SIG-M5 (cell line): ENCODE results near the gene IPMK.
"Not testable (repeated sequence)": the region's sequence is repeated elsewhere in the genome, so short reads cannot be mapped to it uniquely, and the experiment has no call there.

Source experiments
- DNase-seq: peaks from one replicate; lab custom pipeline; 2025; lab: John Stamatoyannopoulos, UW

Gene IPMK

GRCh38 chr10:58220769-58221451 lies 46.8 kb downstream of the IPMK start:
- no peak for DNase-seq

- DNase-seq = no peak
Observed at GRCh38 chr10:58219875-58220274, 47.8 kb downstream of the IPMK start.

- no peak for DNase-seq
Observed at GRCh38 chr10:58217612-58218011, 50.1 kb downstream of the IPMK start.

GRCh38 chr10:58212622-58213021 lies 55.1 kb downstream of the IPMK start:
- DNase-seq = no peak

- no peak for DNase-seq
Observed at GRCh38 chr10:58210160-58210559, 57.5 kb downstream of the IPMK start.

GRCh38 chr10:58209669-58210068 lies 58.0 kb downstream of the IPMK start:
- no peak for DNase-seq

DNA sequence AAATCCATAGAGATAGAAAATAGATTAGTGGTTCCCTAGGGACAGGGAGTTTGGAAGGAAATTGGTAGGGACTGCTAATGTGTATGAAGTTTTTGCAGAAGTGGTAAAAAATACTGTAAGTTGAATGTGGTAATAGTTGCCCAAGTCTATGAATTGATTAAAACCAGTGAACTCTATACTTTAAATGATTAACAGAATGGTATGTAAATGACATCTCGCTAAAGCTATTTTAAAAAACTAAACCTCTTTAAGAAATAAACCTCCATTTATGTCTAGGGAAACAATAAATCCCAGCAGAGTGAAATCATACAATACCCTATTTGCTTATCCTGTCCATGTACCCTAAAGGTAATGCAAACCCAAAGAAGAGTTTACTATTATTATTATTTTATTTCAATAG lies 61.4 kb downstream of the IPMK start:
- DNase-seq = no peak

DNA sequence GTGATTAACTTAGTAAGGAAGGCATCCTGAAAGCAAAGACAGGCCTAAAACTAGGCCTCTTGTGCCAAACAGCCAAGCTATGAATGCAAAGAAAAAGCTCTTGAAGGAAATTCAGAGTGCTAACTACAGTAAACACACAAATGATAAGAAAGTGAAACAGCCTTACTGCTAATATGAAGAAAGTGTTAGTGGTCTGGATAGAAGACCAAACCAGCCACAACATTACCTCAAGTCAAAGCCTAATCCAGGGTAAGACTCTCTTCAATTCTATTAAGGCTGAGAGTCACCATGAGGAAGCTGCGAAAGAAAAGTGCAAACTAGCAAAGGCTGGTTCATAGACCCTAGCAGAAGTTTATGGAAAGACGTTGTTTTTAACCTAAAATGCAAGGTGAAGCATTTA lies 66.0 kb downstream of the IPMK start:
- no peak for DNase-seq

DNA sequence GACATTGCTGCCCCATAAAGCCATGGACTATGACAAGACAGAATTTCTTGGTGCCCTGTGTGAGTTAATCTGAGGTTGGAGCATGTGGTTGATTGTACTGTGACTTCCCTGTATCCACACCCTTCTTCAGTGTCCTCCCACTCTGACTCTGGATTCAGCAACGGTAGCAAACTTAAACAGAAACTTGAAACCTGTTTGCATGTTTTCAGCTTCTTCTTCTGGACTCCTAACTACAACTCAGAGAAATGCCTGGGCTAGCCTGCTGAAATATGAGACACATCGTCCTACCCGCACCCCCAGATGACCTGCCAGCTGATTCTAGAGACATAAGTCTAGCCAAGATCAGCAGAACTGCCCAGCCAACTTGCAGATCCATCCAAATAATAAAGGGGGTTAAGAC lies 78.4 kb downstream of the IPMK start:
- DNase-seq = no peak

DNA sequence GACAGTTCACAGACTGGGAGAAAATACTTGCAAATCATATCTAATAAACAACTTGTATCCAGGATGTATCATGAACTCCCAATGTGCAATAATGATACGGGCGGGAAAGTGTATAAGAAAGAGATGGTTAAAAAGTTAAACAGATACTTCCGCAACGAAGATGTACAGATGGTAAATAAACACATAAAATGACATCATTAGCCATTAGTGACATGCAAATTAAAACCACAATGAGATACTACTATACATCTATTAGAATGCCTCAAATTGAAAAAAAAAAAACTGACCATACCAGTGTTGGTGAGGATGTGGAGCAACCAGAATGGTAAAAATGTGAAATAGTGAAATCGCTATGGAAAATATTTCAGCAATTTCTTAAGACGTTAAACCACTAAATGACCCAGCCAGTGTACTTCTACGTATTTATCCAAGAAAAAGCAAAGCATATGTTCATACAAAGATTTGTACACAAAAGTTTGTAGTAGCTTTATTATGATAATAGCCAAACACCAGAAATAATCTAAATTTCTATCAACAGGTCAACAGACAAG lies 83.5 kb downstream of the IPMK start:
- DNase-seq = no peak

DNA sequence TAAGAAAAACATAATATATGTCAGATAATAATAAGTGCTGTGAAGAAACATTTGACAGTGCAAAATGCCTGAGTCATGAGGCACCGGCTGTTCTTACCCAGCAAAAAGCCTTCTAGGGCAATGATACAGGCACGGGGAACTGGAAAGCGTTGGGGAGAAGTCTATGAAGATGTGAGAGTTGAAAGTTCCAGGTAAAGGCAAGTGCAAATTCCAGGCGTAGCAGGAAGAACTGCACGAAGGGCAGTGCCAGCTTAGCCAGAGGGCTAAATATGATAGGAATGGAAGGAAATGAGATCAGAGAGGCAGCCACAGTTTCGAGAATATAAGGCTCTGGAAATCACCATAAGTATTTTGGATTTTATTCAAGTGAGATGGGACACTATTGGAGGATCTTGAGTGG lies 87.0 kb downstream of the IPMK start:
- no peak for DNase-seq

DNA sequence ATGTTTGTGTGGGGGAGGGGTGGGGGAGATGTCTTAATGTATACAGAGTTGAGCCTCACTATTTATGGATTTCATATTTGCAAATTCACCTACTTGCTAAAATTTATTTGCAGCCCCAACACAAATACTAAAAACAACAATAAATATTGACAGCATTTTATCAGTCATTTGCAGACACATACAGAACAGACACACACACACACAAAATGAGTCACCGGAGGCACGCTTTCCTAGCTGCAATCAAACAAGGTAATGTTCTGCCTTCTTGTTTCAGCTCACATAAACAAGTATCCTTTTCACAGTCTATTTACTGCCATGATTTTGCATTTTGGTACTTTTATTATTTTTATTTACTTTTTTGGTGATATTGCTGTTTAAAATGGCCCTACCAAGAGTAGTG lies 88.5 kb downstream of the IPMK start:
- no peak for DNase-seq

DNA sequence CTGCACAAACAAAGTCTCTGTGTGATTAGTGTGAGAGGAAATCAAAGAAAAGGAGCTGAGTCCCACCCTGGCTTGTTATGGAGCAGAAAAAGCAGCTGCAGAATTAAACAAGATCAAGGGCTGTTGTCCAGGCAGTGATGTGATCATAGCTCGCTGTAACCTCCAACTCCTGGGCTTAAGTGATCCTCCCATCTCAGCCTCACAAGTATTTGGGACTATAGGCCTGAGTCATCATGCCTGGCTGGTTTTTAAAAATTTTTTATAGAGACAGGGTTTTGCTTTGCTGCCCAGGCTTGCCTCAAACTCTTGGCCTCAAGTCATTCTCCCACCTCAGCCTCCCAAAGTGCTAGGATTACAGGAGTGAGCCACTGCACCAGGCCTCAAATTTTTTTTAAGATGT lies 88.9 kb downstream of the IPMK start:
- no peak for DNase-seq

GRCh38 chr10:58177362-58177947 lies 90.2 kb downstream of the IPMK start:
- no peak for DNase-seq

DNA sequence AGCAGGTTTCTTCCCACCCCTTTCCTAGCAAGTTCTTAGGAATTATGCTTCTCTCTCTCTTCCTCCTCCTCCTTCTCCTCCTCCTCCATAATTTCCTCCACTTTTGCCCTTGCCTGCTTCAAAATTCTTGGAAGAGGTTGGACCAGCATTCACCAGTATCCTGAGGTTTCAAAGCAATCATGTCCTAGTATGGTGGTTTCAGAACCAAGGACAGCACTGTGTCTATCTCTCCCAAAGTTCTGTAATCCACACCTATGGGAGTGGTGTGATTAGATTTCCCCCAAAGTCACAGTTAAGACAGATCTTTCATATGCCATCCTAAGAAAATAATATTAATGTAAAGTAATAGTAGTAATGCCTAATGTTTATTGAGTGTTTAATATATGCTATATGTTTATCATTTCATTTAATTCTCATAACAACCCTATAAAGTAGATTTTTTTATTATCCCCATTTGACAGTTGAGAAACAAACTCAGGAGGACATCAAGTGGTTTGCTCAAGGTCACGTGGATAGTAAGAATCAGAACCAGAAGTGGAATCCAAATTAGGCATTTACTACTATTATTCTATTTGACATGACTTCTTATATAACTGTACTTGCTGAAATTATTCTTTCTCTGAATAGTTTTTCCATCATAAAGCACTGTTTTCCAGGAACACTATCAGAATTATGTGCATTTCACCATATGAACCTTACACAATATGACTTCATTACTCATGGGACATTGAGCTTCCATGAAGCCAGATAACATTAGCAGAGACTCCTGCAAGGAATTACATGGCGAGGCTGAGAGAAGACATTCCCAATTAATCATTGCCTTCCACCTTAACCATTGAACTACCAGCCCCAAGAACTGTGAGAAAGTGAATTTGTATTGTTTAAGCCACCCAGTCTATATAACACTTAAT lies 91.4 kb downstream of the IPMK start:
- DNase-seq = no peak

GRCh38 chr10:58174831-58175230 lies 92.9 kb downstream of the IPMK start:
- no peak for DNase-seq

GRCh38 chr10:58173391-58173790 lies 94.3 kb downstream of the IPMK start:
- no peak for DNase-seq

DNA sequence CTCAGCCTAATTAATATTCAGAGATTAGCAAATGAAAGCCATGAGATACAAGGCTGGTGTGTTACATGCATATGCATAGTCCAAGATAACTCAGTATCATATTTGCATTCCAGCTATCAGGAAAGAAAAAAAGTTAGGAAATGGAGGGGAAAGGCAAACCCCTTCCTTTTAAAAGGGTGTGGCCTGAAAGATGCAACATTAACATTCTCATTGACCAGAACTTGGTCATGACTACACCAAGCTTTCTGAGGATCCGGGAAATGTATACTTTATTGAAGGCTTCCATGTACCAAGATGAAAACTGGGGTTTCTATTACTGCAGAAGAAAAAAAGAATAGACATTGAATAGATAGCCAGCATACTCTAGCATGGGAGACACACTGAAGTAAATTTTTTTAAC lies 96.5 kb downstream of the IPMK start:
- no peak for DNase-seq

DNA sequence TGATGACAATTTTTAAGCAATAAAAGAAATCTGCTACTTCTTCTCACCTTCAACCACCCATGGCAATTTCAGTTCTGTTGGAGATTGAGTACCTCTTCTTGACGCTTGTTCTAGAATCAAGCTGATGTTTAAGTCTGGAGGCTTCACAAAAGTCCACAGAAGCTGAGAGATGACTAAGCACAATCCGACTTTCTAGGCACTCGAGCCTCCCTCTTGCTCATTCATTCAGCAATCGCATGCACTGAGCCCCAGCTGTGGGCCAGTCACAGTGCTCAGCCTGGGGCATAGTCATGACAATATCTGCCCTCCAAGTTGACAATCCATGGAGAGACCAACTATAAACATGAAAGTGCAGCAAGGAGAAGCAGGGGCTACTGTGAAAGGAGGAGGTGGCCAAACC lies 103.2 kb downstream of the IPMK start:
- no peak for DNase-seq

- DNase-seq = no peak
Observed at GRCh38 chr10:58158806-58159205, 108.9 kb downstream of the IPMK start.

DNA sequence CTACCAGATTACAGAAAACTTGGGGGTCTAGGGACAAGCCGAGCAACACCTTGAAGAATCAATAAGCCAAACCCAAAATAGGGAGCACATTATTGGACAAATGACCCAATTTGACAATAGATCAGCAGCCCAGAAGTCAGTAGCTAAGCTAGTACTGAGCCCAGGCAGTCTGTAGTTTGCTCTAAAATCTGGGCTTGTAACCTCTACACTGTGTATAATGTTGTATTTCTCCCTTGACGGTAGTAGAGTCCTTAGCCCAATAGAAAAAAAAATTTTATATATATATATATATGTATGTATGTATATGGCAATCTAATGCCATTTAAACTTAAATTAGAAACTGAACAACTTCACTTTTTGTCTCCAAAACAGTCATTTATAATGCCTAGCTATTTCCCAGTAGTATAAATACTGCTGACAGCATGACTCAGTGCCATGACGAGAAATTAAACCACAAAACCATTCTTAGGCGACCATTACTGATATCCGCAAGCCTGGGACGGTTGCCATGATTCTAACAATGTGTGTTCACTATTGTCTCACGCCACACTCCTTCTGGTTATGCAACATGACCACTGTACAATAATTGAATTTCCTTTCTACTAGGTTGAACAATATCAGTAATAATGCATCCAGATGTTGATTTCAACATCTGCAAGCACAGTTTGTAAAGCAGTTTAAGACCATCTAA lies 110.5 kb downstream of the IPMK start:
- DNase-seq = no peak

DNA sequence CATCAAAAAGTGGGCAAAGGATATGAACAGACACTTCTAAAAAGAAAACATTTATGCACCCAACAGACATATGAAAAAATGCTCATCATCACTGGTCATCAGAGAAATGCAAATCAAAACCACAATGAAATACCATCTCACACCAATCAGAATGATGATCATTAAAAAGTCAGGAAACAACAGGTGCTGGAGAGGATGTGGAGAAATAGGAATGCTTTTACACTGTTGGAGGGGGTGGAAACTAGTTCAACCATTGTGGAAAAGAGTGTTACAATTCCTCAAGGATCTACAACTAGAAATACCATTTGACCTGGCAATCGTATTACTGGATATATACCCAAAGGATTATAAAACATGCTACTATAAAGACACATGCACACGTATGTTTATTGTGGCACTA lies 111.8 kb downstream of the IPMK start:
- DNase-seq = not testable (repeated sequence)
